Activated naive CD4-positive, alpha-beta T cell treated with anti-CD3 and anti-CD28 coated beads for 36 hours (primary cell): ENCODE measurements around the gene SSBP1. TPM values are rescaled to one million over a fixed set of nuclear protein-coding genes. Genes with fewer than 3 reads are reported as not detected.
"Not testable (repeated sequence)": the region's sequence is repeated elsewhere in the genome, so short reads cannot be mapped to it uniquely, and the experiment has no call there.

Experiments
- CTCF ChIA-PET: fragments of 350-600 bp; sonication (Branson Sonifier 250); formaldehyde crosslinking; loops from one replicate; lab custom pipeline; 2021; ENCODE audit warnings: antibody characterized with exemption; lab: Charles Lee
- DNase-seq: peaks from one replicate; pipeline ENCODE4 v3.0.0-alpha.2; 2020
- H3K27ac Mint-ChIP-seq: one replicate; pipeline ENCODE4 v1.8.0; 2021; ENCODE audit warnings: mild to moderate bottlenecking, mixed read lengths
- H3K27me3 Mint-ChIP-seq: one replicate; pipeline ENCODE4 v1.8.0; 2021; ENCODE audit warnings: low read depth, mixed read lengths
- H3K36me3 Mint-ChIP-seq: one replicate; pipeline ENCODE4 v1.8.0; 2021; ENCODE audit warnings: low read depth, mixed read lengths
- H3K4me1 Mint-ChIP-seq: one replicate; pipeline ENCODE4 v1.8.0; 2021; ENCODE audit warnings: low read depth, mixed read lengths
- H3K4me3 Mint-ChIP-seq: one replicate; pipeline ENCODE4 v1.8.0; 2021; ENCODE audit warnings: mild to moderate bottlenecking, moderate library complexity, mixed read lengths
- H3K9me3 Mint-ChIP-seq: one replicate; pipeline ENCODE4 v1.8.0; 2021; ENCODE audit warnings: mixed read lengths
- intact Hi-C: fragments of 100-400 bp; cut with micrococcal nuclease; formaldehyde crosslinking; loops from one replicate; pipeline ENCODE4 v1.15.1; 2023
- total RNA-seq, 2 experiments: library from RNA; stranded (reverse); gene quantifications; one replicate each; pipeline ENCODE4 v1.2.3, GENCODE V29; 2021

Gene SSBP1, protein sequence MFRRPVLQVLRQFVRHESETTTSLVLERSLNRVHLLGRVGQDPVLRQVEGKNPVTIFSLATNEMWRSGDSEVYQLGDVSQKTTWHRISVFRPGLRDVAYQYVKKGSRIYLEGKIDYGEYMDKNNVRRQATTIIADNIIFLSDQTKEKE
- 100 to 1,000 TPM; 202 to 230 TPM for total RNA-seq

DNA sequence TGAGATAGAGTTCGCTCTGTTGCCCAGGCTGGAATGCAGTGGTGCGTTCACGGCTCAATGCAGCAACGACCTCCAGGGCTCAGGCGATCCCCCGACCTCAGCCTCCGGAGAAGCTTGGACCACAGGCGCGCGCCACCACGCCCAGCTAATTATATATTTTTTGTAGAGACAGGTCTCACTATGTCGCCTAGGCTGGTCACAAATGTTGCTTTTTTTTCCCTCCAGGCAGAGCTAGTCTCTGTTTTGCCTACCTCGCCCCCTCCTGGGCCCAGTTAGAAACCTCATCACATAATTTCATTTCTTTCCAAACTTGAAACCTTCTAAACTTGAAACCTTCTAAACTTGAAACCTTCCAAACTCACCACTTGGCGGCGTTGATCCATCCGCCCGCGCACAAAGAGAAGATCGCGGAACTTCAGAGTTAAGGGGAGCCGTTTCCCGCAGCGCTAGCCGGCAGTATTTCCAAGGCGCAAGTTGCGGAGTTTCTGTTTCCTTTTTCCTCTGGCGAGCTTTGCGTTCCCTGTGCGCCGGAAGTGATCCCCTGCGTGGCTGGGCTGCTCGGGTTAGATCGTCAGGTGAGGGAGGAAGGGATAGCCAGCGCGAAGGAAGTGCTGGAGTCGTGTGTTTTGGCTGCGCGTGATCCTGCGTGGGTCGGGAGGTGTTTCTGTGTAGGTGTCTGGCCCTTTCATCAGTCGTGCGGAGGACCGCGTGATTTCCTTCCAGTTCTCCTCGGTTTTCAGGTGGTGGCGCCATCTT lies at the start of gene SSBP1:
TSS of gene SSBP1 (plus strand) at position 523 of the 756 bp plus-strand sequence. CDS start 809 bp downstream, outside the sequence.
- peaks cover 28% of the 10 kb centered on the region for H3K36me3 Mint-ChIP-seq
- peak within 1 kb of the TSS; percentile 90 for H3K4me3 Mint-ChIP-seq
- CTCF ChIA-PET, result interaction anchor here (0.5 to 6.1 kb wide), 28 partner anchors 9 to 1357 kb away, joined by 3 to 52 read pairs (median 4); partner anchors contain the start of genes DENND11 and WEE2
- intact Hi-C loops, result loop anchor here (1.0 to 10.0 kb wide), 15 partner anchors 37 to 1643 kb away; partner anchors contain the start of genes AGK, BRAF, MRPS33 and NDUFB2
- H3K9me3 Mint-ChIP-seq, result no peaks in the 10 kb centered on the region
- no peaks in the 10 kb centered on the region for H3K27me3 Mint-ChIP-seq
- peak within 1 kb of the TSS; percentile 96 for H3K27ac Mint-ChIP-seq
- peaks cover 36% of the 10 kb centered on the region for H3K4me1 Mint-ChIP-seq
- DNase-seq, result peak; percentile 95

DNA sequence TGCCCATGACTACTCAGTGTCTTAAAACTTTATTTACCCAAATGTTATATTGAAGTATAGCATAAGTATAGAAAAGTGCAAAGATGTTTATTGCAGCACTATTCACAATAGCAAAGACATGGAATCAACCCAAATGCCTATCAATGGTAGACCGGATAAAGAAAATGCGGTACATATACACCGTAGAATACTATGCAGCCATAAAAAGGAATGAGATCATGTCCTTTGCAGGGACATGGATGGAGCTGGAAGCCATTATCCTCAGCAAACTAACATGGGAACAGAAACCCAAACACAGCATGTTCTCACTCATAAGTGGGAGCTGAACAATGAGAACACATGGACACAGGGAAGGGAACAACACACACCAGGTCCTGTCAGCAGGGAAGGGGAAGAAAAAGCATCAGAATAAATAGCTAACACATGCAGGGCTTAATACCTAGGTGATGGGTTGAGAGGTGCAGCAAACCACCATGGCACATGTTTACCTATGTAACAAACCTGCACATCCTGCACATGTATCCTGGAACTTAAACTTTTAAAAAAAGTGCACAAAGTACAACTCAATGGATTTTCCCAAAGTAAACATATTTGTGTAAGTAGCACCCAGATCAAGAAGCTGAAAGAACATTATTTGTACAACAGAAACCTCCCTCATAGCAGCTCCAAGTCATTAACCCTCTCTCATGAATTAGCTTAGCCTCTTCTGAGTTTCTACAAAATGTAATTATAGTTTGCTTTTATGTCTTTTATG lies 48.9 kb upstream of the SSBP1 start:
- H3K9me3 Mint-ChIP-seq, DNase-seq, CTCF ChIA-PET, intact Hi-C loops, H3K27me3 Mint-ChIP-seq, H3K4me1 Mint-ChIP-seq, H3K4me3 Mint-ChIP-seq, H3K27ac Mint-ChIP-seq: not testable (repeated sequence)
- peaks cover 11% of the 10 kb centered on the region for H3K36me3 Mint-ChIP-seq

DNA sequence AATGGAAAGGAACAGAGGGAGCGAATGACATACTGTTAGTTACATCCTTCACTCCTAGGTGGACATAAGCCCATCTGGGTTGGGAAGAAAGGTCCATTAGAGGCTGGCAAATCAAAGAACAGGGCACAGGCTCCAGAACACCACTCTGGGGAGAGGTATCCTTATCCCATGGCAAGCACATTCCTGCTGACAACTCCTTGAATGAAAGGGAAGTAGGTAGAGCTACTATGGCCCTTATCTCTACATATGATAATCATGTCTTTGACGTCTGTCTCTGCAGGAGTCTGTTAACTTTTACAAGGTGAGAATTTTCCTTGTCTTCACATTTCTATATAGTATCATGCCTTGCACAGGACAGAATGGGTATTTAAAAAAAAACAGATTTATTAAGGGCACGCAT lies 46.6 kb upstream of the SSBP1 start:
- H3K27me3 Mint-ChIP-seq, result no peaks in the 10 kb centered on the region
- no peak overlapping the region for H3K27ac Mint-ChIP-seq
- intact Hi-C loops, result no loop called here

DNA sequence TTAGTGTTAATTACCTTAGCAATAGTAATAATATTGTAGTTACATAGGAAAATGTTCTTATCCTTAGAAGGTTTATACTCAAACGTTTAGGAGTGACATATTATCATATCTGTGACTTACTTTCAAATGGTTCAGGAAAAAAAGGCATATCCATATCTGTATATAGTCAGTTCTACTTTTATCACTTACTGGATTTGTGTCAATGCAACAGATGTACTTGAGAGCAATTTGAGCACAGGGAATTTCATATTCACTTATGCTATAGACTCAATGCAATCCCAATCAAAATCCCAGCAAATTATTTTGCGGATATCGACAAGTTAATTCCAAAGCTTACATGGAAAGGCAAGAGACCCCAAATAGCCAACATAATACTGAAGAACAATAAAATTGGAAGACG lies 46.2 kb upstream of the SSBP1 start:
- Mint-ChIP-seq H3K4me3 (no peak overlapping the region), H3K4me1 (peaks cover 27% of the 10 kb centered on the region), H3K27ac (no peak overlapping the region), H3K27me3 (no peaks in the 10 kb centered on the region), H3K9me3 (no peaks in the 10 kb centered on the region), H3K36me3 (peaks cover 4% of the 10 kb centered on the region)
- no peak for DNase-seq
- intact Hi-C loops, result no loop called here
- CTCF ChIA-PET, result no interaction called here

More for the DNA sequence above, 46.6 kb upstream of the SSBP1 start:
- CTCF ChIA-PET, result no interaction called here
- DNase-seq, result no peak
- Mint-ChIP-seq H3K36me3 (peaks cover 4% of the 10 kb centered on the region), H3K9me3 (no peaks in the 10 kb centered on the region), H3K4me1 (peaks cover 24% of the 10 kb centered on the region), H3K4me3 (no peak overlapping the region)

DNA sequence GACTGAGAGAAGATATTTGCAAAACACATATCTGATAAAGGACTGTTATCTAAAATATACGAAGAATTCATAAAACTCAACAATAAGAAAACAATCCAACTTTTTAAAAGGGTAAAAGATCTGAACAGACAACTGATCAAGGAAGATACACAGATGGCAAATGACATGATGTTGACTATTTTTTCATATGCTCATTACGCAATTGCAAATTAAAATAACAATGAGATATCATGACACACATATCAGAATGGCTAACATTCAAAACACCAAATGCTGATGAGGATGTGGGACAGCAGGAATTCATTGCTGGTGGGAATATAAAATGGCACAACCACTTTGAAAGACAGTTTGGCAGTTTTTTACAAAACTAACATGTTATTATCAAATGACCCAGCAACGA lies 45.1 kb upstream of the SSBP1 start:
- intact Hi-C loops, result no loop called here
- no peak overlapping the region for H3K27ac Mint-ChIP-seq
- peaks cover 38% of the 10 kb centered on the region for H3K4me1 Mint-ChIP-seq
- no peaks in the 10 kb centered on the region for H3K27me3 Mint-ChIP-seq
- peaks cover 2% of the 10 kb centered on the region for H3K36me3 Mint-ChIP-seq
- DNase-seq, result no peak
- no peak overlapping the region for H3K4me3 Mint-ChIP-seq
- CTCF ChIA-PET, result no interaction called here
- no peaks in the 10 kb centered on the region for H3K9me3 Mint-ChIP-seq

- Mint-ChIP-seq H3K27me3 (no peaks in the 10 kb centered on the region), H3K4me3 (no peak overlapping the region), H3K27ac (no peak overlapping the region), H3K4me1 (peaks cover 60% of the 10 kb centered on the region), H3K9me3 (no peaks in the 10 kb centered on the region), H3K36me3 (peaks cover 5% of the 10 kb centered on the region)
- intact Hi-C loops, result no loop called here
- CTCF ChIA-PET, result interaction anchor here (1.3 to 1.4 kb wide), 2 partner anchors 11 to 42 kb away, joined by 3 to 5 read pairs; partner anchors contain the start of gene SSBP1
- no peak for DNase-seq
Observed at GRCh38 chr7:141695803-141696289, 42.3 kb upstream of the SSBP1 start.

DNA sequence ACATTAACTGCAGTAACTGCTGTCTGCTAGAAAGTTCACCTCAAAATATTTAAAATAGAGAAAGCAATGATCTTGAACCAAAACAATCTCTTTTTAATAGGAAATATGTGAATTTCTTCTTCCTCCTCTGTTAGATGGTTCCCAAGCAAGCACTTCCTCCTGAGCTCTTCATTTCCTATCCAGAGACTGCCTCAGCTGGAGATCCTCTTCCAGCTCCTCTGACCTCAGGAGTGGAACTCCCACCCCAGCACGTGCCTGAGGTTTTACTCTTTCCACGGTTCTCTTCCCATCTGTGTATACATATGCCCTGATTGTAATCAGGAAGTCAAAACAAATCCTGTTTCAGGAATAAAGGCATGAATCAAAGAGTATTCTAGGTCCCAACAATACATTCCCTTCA lies 41.8 kb upstream of the SSBP1 start:
- Mint-ChIP-seq H3K27ac (no peak overlapping the region), H3K9me3 (no peaks in the 10 kb centered on the region), H3K36me3 (peaks cover 5% of the 10 kb centered on the region), H3K27me3 (no peaks in the 10 kb centered on the region), H3K4me3 (no peak overlapping the region), H3K4me1 (peaks cover 62% of the 10 kb centered on the region)
- no peak for DNase-seq
- CTCF ChIA-PET, result interaction anchor here (1.3 to 1.4 kb wide), 2 partner anchors 11 to 42 kb away, joined by 3 to 5 read pairs; partner anchors contain the start of gene SSBP1
- intact Hi-C loops, result no loop called here

DNA sequence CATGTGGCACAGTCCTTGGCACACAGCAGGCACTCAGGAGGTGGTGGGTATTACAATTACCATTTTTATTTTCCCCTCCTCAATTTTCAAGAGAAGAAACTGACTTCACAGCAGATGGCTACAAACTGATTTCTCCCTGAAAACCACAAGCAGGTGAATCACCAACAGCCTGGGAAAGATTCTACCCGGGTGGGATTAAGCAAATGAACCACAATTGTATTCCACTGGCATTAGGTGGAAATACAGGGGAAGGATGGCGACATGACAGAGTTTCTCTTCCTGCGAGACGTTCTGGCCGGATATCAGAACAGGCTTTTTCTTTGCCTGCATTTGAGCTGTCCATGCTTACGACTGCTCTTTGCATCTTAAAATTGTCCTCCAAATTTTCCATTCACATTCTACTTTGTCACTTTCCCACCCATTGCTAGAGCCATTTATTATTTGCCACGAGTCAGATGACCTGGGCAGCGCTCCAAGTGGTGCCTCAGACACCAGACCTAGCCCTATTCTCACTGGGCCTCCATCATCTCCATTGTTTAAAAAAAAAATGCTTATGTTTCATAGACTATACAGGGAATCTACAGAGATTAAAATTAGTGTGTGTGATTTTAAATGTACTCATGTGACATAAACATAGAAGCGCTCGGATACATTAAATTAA lies 40.8 kb upstream of the SSBP1 start:
- Mint-ChIP-seq H3K9me3 (no peaks in the 10 kb centered on the region), H3K27me3 (no peaks in the 10 kb centered on the region), H3K4me1 (peaks cover 60% of the 10 kb centered on the region), H3K4me3 (no peak overlapping the region), H3K36me3 (peaks cover 5% of the 10 kb centered on the region), H3K27ac (no peak overlapping the region)
- intact Hi-C loops, result no loop called here
- CTCF ChIA-PET, result interaction anchor here (0.7 to 1.5 kb wide), 2 partner anchors 22 to 40 kb away, joined by 3 to 7 read pairs; partner anchors contain the start of gene SSBP1
- no peak for DNase-seq

- CTCF ChIA-PET, result interaction anchor here (0.8 to 1.5 kb wide), 2 partner anchors 39 to 43 kb away, joined by 4 to 7 read pairs; partner anchors contain the start of gene SSBP1
Observed at GRCh38 chr7:141698247-141699015, 39.7 kb upstream of the SSBP1 start.

DNA sequence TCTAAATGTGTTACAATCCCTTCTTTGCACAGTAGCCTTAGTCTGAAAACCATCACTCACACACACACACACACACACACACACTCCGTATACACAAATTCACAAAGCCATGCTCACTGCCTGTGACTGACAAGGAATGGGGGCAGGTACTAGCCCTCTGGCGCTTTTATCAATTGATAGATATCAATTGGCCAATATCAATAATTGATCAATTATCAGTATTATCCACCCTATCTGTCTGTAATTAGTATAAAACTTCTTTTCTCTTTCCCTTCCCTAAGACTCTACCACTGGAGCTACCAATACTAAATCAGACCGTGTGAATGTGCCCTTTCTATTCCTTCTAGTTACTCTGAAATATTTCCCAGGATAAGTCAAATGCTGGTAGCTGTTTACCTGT lies 38.3 kb upstream of the SSBP1 start:
- no peak overlapping the region for H3K27ac Mint-ChIP-seq
- H3K36me3 Mint-ChIP-seq, result peaks cover 3% of the 10 kb centered on the region
- intact Hi-C loops, result loop anchor here (2.0 kb wide), 3 partner anchors 25 to 149 kb away; partner anchors contain the start of gene AGK
- peaks cover 55% of the 10 kb centered on the region for H3K4me1 Mint-ChIP-seq
- no peak for DNase-seq
- H3K27me3 Mint-ChIP-seq, result peaks cover 5% of the 10 kb centered on the region
- peak overlapping the region; percentile 76 for H3K4me3 Mint-ChIP-seq
- CTCF ChIA-PET, result interaction anchor here (1.5 kb wide), 1 partner anchor 38 kb away, joined by 4 read pairs; the partner anchor contains the start of gene SSBP1
- H3K9me3 Mint-ChIP-seq, result no peaks in the 10 kb centered on the region

More at GRCh38 chr7:141698247-141699015, 39.7 kb upstream of the SSBP1 start:
- no peak for DNase-seq
- Mint-ChIP-seq H3K36me3 (peaks cover 5% of the 10 kb centered on the region), H3K27me3 (peaks cover 2% of the 10 kb centered on the region), H3K27ac (no peak overlapping the region), H3K4me1 (peaks cover 60% of the 10 kb centered on the region), H3K4me3 (no peak overlapping the region), H3K9me3 (no peaks in the 10 kb centered on the region)
- intact Hi-C loops, result loop anchor here (2.0 kb wide), 1 partner anchor 24 kb away; no protein-coding TSS in a partner anchor
